K562 (cell line): ENCODE data around the gene STIL.

Experiments used
- CBX1 ChIP-seq: sonication (generic); IDR thresholded peaks from 2 replicates; pipeline ENCODE4 v1.6.1; 2016; ENCODE audit warnings: antibody characterized with exemption, low read depth, mild to moderate bottlenecking
- EP300 ChIP-seq: IDR thresholded peaks from 2 replicates; pipeline ENCODE4 v1.6.1; 2012; ENCODE audit warnings: low read length, improper control_type of control experiment
- HNRNPL ChIP-seq: fragments of 200-400 bp; formaldehyde crosslinking; IDR thresholded peaks from 2 replicates; pipeline ENCODE4 v1.6.1; 2017; ENCODE audit warnings: low read depth, mild to moderate bottlenecking, low read length
- KDM2B ChIP-seq: fragments of 250-450 bp; sonication (Bioruptor Pico); IDR thresholded peaks from 2 replicates; pipeline ENCODE4 v1.8.0; 2021; ENCODE audit warnings: mild to moderate bottlenecking, moderate library complexity
- KLF16 ChIP-seq: IDR thresholded peaks from 2 replicates; pipeline ENCODE4 v1.6.1; 2016; ENCODE audit warnings: antibody characterized with exemption
- MYC ChIP-seq, 2 experiments: fragments of 250-450 bp in 1 of 2; sonication (Bioruptor Pico) in 1 of 2; IDR thresholded peaks; 2 replicates each; pipeline versions ENCODE4 v1.5.1 to v1.6.1; 2012 to 2021; ENCODE audit warnings: low read depth in 2 of 2, borderline replicate concordance in 1 of 2, improper control_type of control experiment in 1 of 2, low read length in 1 of 2, mild to moderate bottlenecking in 1 of 2, moderate library complexity in 1 of 2
- NR2F6 ChIP-seq: fragments of 450-650 bp; formaldehyde crosslinking; IDR thresholded peaks from 2 replicates; pipeline ENCODE4 v1.4.0; 2020; ENCODE audit warnings: mild to moderate bottlenecking
- ZFP36 ChIP-seq: fragments of 150-350 bp; IDR thresholded peaks from 2 replicates; pipeline ENCODE4 v1.6.1; 2018; ENCODE audit warnings: low read length, low read depth; ENCODE audit not compliant: partially characterized antibody
- ZNF143 ChIP-seq: sonication (generic); formaldehyde crosslinking; IDR thresholded peaks from 2 replicates; pipeline ENCODE4 v1.9.0; 2022; ENCODE audit warnings: mild to moderate bottlenecking, missing genetic modification reagents
- TF ChIP-seq, protein P1 (sequence below), 2 experiments: fragments of 450-650 bp in 1 of 2; sonication (generic) in 1 of 2; formaldehyde crosslinking in 1 of 2; IDR thresholded peaks in 1 of 2; conservative IDR thresholded peaks in 1 of 2; 2 replicates each; pipeline versions ENCODE4 v1.6.1 to v1.8.1; 2016 to 2023; ENCODE audit warnings: mild to moderate bottlenecking in 2 of 2, moderate library complexity in 2 of 2, inconsistent platforms in 1 of 2, missing genetic modification reagents in 1 of 2

DNA sequence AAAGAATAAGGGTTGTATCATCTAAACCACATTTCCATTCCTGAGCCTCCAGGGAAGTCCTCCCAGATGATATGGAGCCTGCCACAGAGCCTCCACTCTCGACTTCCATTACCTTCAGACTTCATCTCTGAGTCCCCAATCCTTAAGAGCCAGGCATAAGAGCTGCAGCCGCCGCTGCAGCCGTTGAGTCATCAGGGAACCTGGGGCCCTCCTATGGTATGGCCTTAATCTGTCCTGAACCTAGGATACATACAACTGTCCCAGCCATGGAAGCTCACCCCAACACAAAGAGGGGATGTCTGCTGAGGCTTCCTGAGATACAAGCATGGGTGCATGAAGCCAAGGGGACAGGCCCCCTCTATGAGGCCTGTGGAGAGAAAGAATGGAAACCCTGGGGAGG lies 98.2 kb downstream of the STIL start:
- no peak for TF ChIP-seq KLF16
- no peak for TF ChIP-seq KDM2B
- TF ChIP-seq MYC (IDR thresholded peaks at IDR 0.05; ENCODE audit: low read depth, low read length) = no peak
- TF ChIP-seq MYC (CRISPR knock-in tag; IDR thresholded peaks at IDR 0.05; ENCODE audit: borderline replicate concordance, low read depth) = no peak
- TF ChIP-seq NR2F6 = no peak
- no peak for TF ChIP-seq HNRNPL
- no peak for TF ChIP-seq CBX1
- TF ChIP-seq ZFP36 = no peak
- no peak for TF ChIP-seq EP300
- no peak for TF ChIP-seq ZNF143 (CRISPR knock-in tag)
- TF ChIP-seq, protein P1, sequence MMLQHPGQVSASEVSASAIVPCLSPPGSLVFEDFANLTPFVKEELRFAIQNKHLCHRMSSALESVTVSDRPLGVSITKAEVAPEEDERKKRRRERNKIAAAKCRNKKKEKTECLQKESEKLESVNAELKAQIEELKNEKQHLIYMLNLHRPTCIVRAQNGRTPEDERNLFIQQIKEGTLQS (IDR thresholded peaks at IDR 0.05) = peak; percentile 39
- TF ChIP-seq, protein P1 (CRISPR knock-in tag; conservative IDR thresholded peaks at IDR 0.05) = no peak
